Astrocyte (in vitro differentiated cells and primary cell): ENCODE results near the gene PDK1.

Experiments used
- CTCF ChIP-seq: IDR thresholded peaks from 2 replicates; pipeline ENCODE4 v1.5.1; 2011; ENCODE audit warnings: low read depth, mild to moderate bottlenecking, inconsistent platforms, low read length, moderate library complexity; ENCODE audit not compliant: insufficient read depth
- EZH2 ChIP-seq: IDR thresholded peaks from 2 replicates; pipeline ENCODE4 v1.6.1; 2012; ENCODE audit warnings: mild to moderate bottlenecking, low read length, inconsistent platforms; ENCODE audit not compliant: insufficient read depth

- no peak for TF ChIP-seq CTCF
- TF ChIP-seq EZH2: no peak
Observed at GRCh38 chr2:172571245-172571644, 15.4 kb downstream of the PDK1 start.
